GM12872 (cell line): ENCODE results near the gene EPS8L2.
A peak's percentile ranks its signal among the peaks of the same experiment; 100 is the strongest.

Experiments
- TF ChIP-seq, protein P1 (sequence below): IDR thresholded peaks from 3 replicates; pipeline ENCODE4 v1.5.1; 2011; ENCODE audit warnings: low read depth, mild to moderate bottlenecking, low read length, moderate library complexity; ENCODE audit not compliant: insufficient read depth

The EPS8L2 gene

GRCh38 chr11:702462-703461, 3.3 kb upstream of the EPS8L2 start:
- TF ChIP-seq, protein P1, sequence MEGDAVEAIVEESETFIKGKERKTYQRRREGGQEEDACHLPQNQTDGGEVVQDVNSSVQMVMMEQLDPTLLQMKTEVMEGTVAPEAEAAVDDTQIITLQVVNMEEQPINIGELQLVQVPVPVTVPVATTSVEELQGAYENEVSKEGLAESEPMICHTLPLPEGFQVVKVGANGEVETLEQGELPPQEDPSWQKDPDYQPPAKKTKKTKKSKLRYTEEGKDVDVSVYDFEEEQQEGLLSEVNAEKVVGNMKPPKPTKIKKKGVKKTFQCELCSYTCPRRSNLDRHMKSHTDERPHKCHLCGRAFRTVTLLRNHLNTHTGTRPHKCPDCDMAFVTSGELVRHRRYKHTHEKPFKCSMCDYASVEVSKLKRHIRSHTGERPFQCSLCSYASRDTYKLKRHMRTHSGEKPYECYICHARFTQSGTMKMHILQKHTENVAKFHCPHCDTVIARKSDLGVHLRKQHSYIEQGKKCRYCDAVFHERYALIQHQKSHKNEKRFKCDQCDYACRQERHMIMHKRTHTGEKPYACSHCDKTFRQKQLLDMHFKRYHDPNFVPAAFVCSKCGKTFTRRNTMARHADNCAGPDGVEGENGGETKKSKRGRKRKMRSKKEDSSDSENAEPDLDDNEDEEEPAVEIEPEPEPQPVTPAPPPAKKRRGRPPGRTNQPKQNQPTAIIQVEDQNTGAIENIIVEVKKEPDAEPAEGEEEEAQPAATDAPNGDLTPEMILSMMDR = no peak

GRCh38 chr11:703506-703905, 2.5 kb upstream of the EPS8L2 start:
- TF ChIP-seq, protein P1 = no peak

DNA sequence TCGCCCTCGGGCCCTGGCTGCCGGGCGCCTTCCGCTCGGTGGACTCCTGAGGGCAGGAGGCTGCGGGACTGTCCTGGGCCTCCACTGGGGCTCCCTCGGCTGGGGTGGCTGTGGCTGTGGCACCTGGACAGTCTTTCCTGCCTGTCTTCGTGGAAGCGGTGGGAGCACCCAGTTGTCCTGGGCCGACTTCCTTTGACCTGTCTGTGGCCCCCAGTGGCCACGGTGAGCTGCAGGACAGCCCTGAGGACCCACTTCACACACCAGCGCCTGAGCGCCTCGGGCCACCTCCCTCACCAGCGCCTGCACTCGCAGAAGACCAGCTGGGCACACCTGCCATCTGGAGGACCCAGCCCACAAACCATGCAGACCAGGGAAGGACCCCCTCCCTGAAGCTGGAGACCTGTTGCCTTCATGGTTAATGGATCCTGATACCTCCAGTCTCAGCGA, 1.8 kb upstream of the EPS8L2 start:
- TF ChIP-seq, protein P1 = no peak

DNA sequence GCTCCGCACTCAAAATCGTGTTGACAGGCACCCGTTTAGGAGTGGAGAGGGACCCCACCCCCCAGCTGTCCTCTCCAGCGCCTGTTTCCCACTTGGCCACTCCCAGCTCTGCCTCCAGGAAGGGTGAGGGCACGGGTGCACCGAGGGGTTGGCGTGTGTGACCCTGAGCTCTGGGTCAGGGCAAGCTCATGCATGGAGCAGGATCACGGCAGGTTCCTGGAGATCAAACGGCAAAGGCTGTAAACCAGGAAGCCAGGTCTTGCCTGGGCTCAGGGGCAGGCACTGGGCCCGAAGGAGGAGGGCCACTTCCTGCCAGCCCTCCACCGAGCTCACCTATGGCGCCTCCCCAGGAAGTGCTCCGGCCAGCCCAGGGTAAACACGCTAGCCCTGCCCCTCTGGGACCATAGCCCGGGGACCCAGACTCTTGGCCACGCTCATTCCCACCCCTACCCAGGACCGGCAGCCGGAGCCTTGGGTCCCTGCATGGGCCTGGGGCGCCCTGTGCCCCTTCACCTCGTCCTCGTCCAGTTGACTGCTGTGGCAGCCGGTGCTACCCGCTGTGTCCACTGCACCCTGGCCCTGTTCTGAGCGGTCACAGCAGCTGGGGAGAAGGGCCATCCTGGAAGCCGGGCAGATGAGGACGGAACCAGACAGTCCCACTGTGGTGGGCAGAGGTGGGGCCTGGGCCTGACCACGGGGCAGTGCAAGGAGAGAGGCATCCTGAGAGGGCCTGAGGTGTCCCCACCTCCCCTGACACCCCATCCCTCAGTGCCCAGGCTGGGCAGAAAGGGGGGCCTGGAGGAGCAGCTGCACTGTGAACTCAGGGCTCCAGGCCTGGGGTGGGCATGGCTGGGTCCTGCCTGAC, 1.0 kb upstream of the EPS8L2 start:
- TF ChIP-seq, protein P1 = no peak

- TF ChIP-seq, protein P1 = no peak
These were observed 467 bp downstream of the EPS8L2 start for GRCh38 chr11:706439-706956.

GRCh38 chr11:706957-707816, 1.2 kb downstream of the EPS8L2 start:
- TF ChIP-seq, protein P1 = 0 out of 3 replicates have a peak, but pooled peaks have one; percentile 22
